GM23248 (cell line): Measurements from ENCODE around the gene MYO9A. TPM values are rescaled to one million over a fixed set of nuclear protein-coding genes. Genes with fewer than 3 reads are reported as not detected.

Source experiments
- DNase-seq: peaks from one replicate; pipeline ENCODE4 v3.0.0-alpha.2; 2015
- H2AFZ ChIP-seq: fragments of 200-600 bp; sonication (generic); 2 replicates; pipeline ENCODE4 v1.6.1; 2016; ENCODE audit warnings: antibody characterized with exemption
- H3F3A ChIP-seq: fragments of 200-600 bp; sonication (generic); 2 replicates; pipeline ENCODE4 v1.6.1; 2016; ENCODE audit warnings: mild to moderate bottlenecking, antibody characterized with exemption, mixed run types; ENCODE audit not compliant: insufficient read depth
- H3K27ac ChIP-seq: fragments of 200-600 bp; sonication (generic); 2 replicates; pipeline ENCODE4 v1.5.1; 2016; ENCODE audit warnings: mild to moderate bottlenecking
- H3K27me3 ChIP-seq: fragments of 200-600 bp; sonication (generic); replicated peaks from 2 replicates; pipeline ENCODE4 v1.6.1; 2016; ENCODE audit warnings: mild to moderate bottlenecking; ENCODE audit not compliant: insufficient read depth
- H3K36me3 ChIP-seq: fragments of 200-600 bp; sonication (generic); 2 replicates; pipeline ENCODE4 v1.6.1; 2016; ENCODE audit warnings: low read depth, mild to moderate bottlenecking
- H3K4me1 ChIP-seq: fragments of 200-600 bp; sonication (generic); 2 replicates; pipeline ENCODE4 v1.6.1; 2016; ENCODE audit warnings: mild to moderate bottlenecking; ENCODE audit not compliant: insufficient read depth
- H3K4me2 ChIP-seq: fragments of 200-600 bp; sonication (generic); one replicate; pipeline ENCODE4 v1.6.1; 2016; ENCODE audit warnings: mild to moderate bottlenecking; ENCODE audit not compliant: unreplicated experiment
- H3K4me3 ChIP-seq: fragments of 200-600 bp; sonication (generic); 2 replicates; pipeline ENCODE4 v1.5.1; 2016; ENCODE audit warnings: mild to moderate bottlenecking
- H3K79me2 ChIP-seq: fragments of 200-600 bp; sonication (generic); 2 replicates; pipeline ENCODE4 v1.6.1; 2016; ENCODE audit warnings: mild to moderate bottlenecking; ENCODE audit not compliant: insufficient read depth
- H3K9ac ChIP-seq: fragments of 200-600 bp; sonication (generic); 2 replicates; pipeline ENCODE4 v1.6.1; 2016; ENCODE audit warnings: mild to moderate bottlenecking
- H3K9me2 ChIP-seq: fragments of 200-600 bp; sonication (generic); 2 replicates; pipeline ENCODE4 v1.6.1; 2016; ENCODE audit warnings: mixed run types, mild to moderate bottlenecking, moderate library complexity; ENCODE audit not compliant: insufficient read depth
- H3K9me3 ChIP-seq: fragments of 200-600 bp; sonication (generic); one replicate; pipeline ENCODE4 v1.6.1; 2017; ENCODE audit warnings: low read depth
- H4K20me1 ChIP-seq: fragments of 200-600 bp; sonication (generic); 2 replicates; pipeline ENCODE4 v1.6.0; 2016; ENCODE audit not compliant: insufficient read depth
- EZH2 ChIP-seq: fragments of 200-600 bp; sonication (generic); IDR thresholded peaks from 2 replicates; pipeline ENCODE4 v1.6.1; 2018; ENCODE audit warnings: antibody characterized with exemption, mild to moderate bottlenecking; ENCODE audit not compliant: insufficient read depth, poor library complexity, severe bottlenecking
- EZH2phosphoT487 ChIP-seq: fragments of 200-600 bp; sonication (generic); IDR thresholded peaks from 2 replicates; pipeline ENCODE4 v1.6.1; 2018; ENCODE audit warnings: antibody characterized with exemption, moderate library complexity, mild to moderate bottlenecking, low read depth; ENCODE audit not compliant: insufficient read depth
- WGBS, 2 experiments: methylation state at CpG; one replicate each; pipeline ENCODE4 v1.1.6; 2015 to 2017; ENCODE audit warnings: low lambda C conversion rate in 2 of 2, low coverage in 1 of 2; ENCODE audit errors: missing lambda C conversion rate in 2 of 2; 5-methylcytosine and 5-hydroxymethylcytosine counted together
- in situ Hi-C: fragments of 300-500 bp; cut with MboI; formaldehyde crosslinking; loops from 2 replicates; pipeline ENCODE4 v1.15.0; 2020
- polyA plus RNA-seq: library from polyadenylated mRNA; unstranded; fragments of >200 nt; fragmentation: Nextera tagmentation; extraction: Ambion mirVana; gene quantifications from 2 replicates; pipeline ENCODE4 v1.2.1, GENCODE V29; 2016
- total RNA-seq: library from RNA; depleted of rRNA; stranded (reverse); fragments of >200 nt; shearing (Covaris generic); gene quantifications from 2 replicates; pipeline ENCODE4 v1.2.3, GENCODE V29; 2014

The MYO9A gene
- total and polyA plus RNA-seq, 2 experiments from 2014 or later: 10.6 to 20.4 TPM

- H3K4me2 ChIP-seq: no peak overlapping the region
- H4K20me1 ChIP-seq: no peaks in the 10 kb centered on the region
- H3K36me3 ChIP-seq: peaks cover 52% of the 10 kb centered on the region
- no peaks in the 10 kb centered on the region for H3K9me3 ChIP-seq
- no peak overlapping the region for H3K27ac ChIP-seq
- in situ Hi-C loops: no loop called here
- H3K27me3 ChIP-seq: no peaks in the 10 kb centered on the region
- H3K4me1 ChIP-seq: no peaks in the 10 kb centered on the region
- H3F3A ChIP-seq: no peaks in the 10 kb centered on the region
- H3K9me2 ChIP-seq: no peaks in the 10 kb centered on the region
- no peak overlapping the region for H2AFZ ChIP-seq
- DNase-seq: no peak
- 75 to 78% methylated on average over 2 of the region's 2 CpGs for WGBS, 2 experiments
- H3K79me2 ChIP-seq: no peaks in the 10 kb centered on the region
- no peak overlapping the region for H3K4me3 ChIP-seq
- no peak overlapping the region for H3K9ac ChIP-seq
- TF ChIP-seq EZH2 (no peak), EZH2phosphoT487 (no peak)
These were observed 185.3 kb downstream of the MYO9A start for GRCh38 chr15:71932689-71933088.

DNA sequence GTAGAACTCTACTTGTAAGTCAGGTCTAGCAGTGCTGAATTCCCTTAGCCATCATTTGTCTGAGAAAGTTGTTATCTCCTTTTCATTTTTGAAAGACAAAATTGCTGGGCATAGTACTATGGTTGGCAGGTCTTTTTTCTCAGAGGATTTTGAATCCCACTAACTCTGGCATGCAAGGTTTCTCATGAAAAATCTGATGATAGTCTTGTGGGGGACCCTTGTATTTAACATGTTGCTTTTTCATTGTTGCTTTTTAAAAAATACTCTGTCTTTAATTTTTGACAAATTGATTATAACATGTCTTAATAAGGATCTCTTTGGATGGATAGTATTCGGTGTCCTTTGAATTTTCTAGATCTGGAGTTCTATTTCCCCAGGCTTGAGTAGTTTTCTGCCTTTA is 186.7 kb downstream of the MYO9A start:
- H3K9ac ChIP-seq: no peak overlapping the region
- no peaks in the 10 kb centered on the region for H3K79me2 ChIP-seq
- no peak overlapping the region for H3K27ac ChIP-seq
- no peaks in the 10 kb centered on the region for H3K4me1 ChIP-seq
- no peaks in the 10 kb centered on the region for H3K27me3 ChIP-seq
- peaks cover 52% of the 10 kb centered on the region for H3K36me3 ChIP-seq
- H4K20me1 ChIP-seq: no peaks in the 10 kb centered on the region
- no peaks in the 10 kb centered on the region for H3K9me3 ChIP-seq
- in situ Hi-C loops: no loop called here
- no peaks in the 10 kb centered on the region for H3F3A ChIP-seq
- no peak overlapping the region for H3K4me2 ChIP-seq
- 100% methylated on average over 1 of the region's 1 CpG for WGBS, 2 experiments
- no peak overlapping the region for H3K4me3 ChIP-seq
- TF ChIP-seq EZH2 (no peak), EZH2phosphoT487 (no peak)
- no peak for DNase-seq
- no peak overlapping the region for H2AFZ ChIP-seq
- H3K9me2 ChIP-seq: no peaks in the 10 kb centered on the region

GRCh38 chr15:71925145-71925544 is 192.8 kb downstream of the MYO9A start:
- WGBS, 2 experiments: 96 to 98% methylated on average over 10 of the region's 10 CpGs
- Histone ChIP-seq H3K9ac (no peak overlapping the region), H3K9me2 (no peaks in the 10 kb centered on the region), H3K9me3 (no peaks in the 10 kb centered on the region), H2AFZ (no peak overlapping the region), H3K4me1 (no peaks in the 10 kb centered on the region), H3K79me2 (no peaks in the 10 kb centered on the region), H4K20me1 (no peaks in the 10 kb centered on the region), H3K4me3 (no peak overlapping the region), H3K27ac (no peak overlapping the region), H3F3A (no peaks in the 10 kb centered on the region), H3K4me2 (no peak overlapping the region), H3K36me3 (0 out of 2 replicates have a peak, but pooled peaks cover 5% of the 10 kb centered on the region), H3K27me3 (no peaks in the 10 kb centered on the region)
- in situ Hi-C loops: no loop called here
- TF ChIP-seq EZH2 (no peak), EZH2phosphoT487 (no peak)
- no peak for DNase-seq

- H3K79me2 ChIP-seq: no peaks in the 10 kb centered on the region
- in situ Hi-C loops: no loop called here
- no peak overlapping the region for H3K4me2 ChIP-seq
- H2AFZ ChIP-seq: no peak overlapping the region
- DNase-seq: peak; percentile 8
- H3K4me1 ChIP-seq: no peaks in the 10 kb centered on the region
- no peaks in the 10 kb centered on the region; the same call in 1 of the 2 replicates for H3K9me2 ChIP-seq
- 91 to 95% methylated on average over 3 of the region's 3 CpGs for WGBS, 2 experiments
- H3K9me3 ChIP-seq: no peaks in the 10 kb centered on the region
- H3K27me3 ChIP-seq: no peaks in the 10 kb centered on the region
- TF ChIP-seq EZH2 (no peak), EZH2phosphoT487 (no peak)
- H3K36me3 ChIP-seq: no peaks in the 10 kb centered on the region
- no peak overlapping the region for H3K27ac ChIP-seq
- no peak overlapping the region for H3K4me3 ChIP-seq
- no peaks in the 10 kb centered on the region for H3F3A ChIP-seq
- H4K20me1 ChIP-seq: no peaks in the 10 kb centered on the region
- no peak overlapping the region for H3K9ac ChIP-seq
These were observed 196.8 kb downstream of the MYO9A start for GRCh38 chr15:71921191-71921590.

GRCh38 chr15:71920573-71920972 is 197.4 kb downstream of the MYO9A start:
- Histone ChIP-seq H2AFZ (no peak overlapping the region), H3K36me3 (no peaks in the 10 kb centered on the region), H3K4me3 (no peak overlapping the region), H3K79me2 (no peaks in the 10 kb centered on the region), H3K27ac (no peak overlapping the region), H3K9ac (no peak overlapping the region), H3F3A (no peaks in the 10 kb centered on the region), H3K27me3 (no peaks in the 10 kb centered on the region), H3K4me2 (no peak overlapping the region), H3K9me3 (no peaks in the 10 kb centered on the region), H3K9me2 (no peaks in the 10 kb centered on the region; the same call in 1 of the 2 replicates), H4K20me1 (no peaks in the 10 kb centered on the region), H3K4me1 (no peaks in the 10 kb centered on the region)
- TF ChIP-seq EZH2phosphoT487: no peak
- no peak for TF ChIP-seq EZH2
- DNase-seq: no peak
- in situ Hi-C loops: no loop called here
- WGBS, 2 experiments: 99% methylated on average over 6 of the region's 6 CpGs
